WTC11 (cell line): ENCODE measurements around the gene TTC39C. TPM values are rescaled to one million over a fixed set of nuclear protein-coding genes. Genes with fewer than 3 reads are reported as not detected.

Experiments used
- ATAC-seq: fragments of 200-7000 bp; cut with Tn5 transposase; 2 replicates; pipeline ENCODE4 v1.10.0; 2021; ENCODE audit warnings: mild to moderate bottlenecking, moderate library complexity
- CTCF ChIA-PET: fragments of 300-600 bp; sonication (Branson Sonifier 250); formaldehyde crosslinking; loops from one replicate; lab custom pipeline; 2021; ENCODE audit warnings: antibody characterized with exemption; lab: Charles Lee
- POLR2A ChIA-PET: fragments of 350-600 bp; sonication (Branson Sonifier 250); formaldehyde crosslinking; loops from one replicate; lab custom pipeline; 2021; ENCODE audit warnings: antibody characterized with exemption; lab: Charles Lee
- DNase-seq: peaks from one replicate; pipeline ENCODE4 v3.0.0; 2021; ENCODE audit warnings: low spot score
- H3K27ac Mint-ChIP-seq: 2 replicates; pipeline ENCODE4 v1.8.0; 2021; ENCODE audit warnings: mixed read lengths
- H3K27me3 Mint-ChIP-seq: 2 replicates; pipeline ENCODE4 v1.8.0; 2021; ENCODE audit warnings: low read depth, mild to moderate bottlenecking, moderate library complexity, mixed read lengths
- H3K36me3 Mint-ChIP-seq: 2 replicates; pipeline ENCODE4 v1.8.0; 2021; ENCODE audit warnings: mixed read lengths
- H3K4me1 Mint-ChIP-seq: 2 replicates; pipeline ENCODE4 v1.8.0; 2022; ENCODE audit warnings: mixed read lengths
- H3K4me3 Mint-ChIP-seq: 2 replicates; pipeline ENCODE4 v1.8.0; 2021; ENCODE audit warnings: mild to moderate bottlenecking, moderate library complexity, mixed read lengths
- H3K9me3 Mint-ChIP-seq: 2 replicates; pipeline ENCODE4 v1.8.0; 2021; ENCODE audit warnings: mixed read lengths
- ETV6 ChIP-seq: sonication (generic); formaldehyde crosslinking; IDR thresholded peaks from 2 replicates; pipeline ENCODE4 v1.8.1; 2022; ENCODE audit warnings: mild to moderate bottlenecking, missing genetic modification reagents
- FOXJ3 ChIP-seq: sonication (generic); formaldehyde crosslinking; IDR thresholded peaks from 2 replicates; pipeline ENCODE4 v1.9.0; 2021; ENCODE audit warnings: missing genetic modification reagents, mild to moderate bottlenecking, borderline replicate concordance
- FOXP4 ChIP-seq: sonication (generic); formaldehyde crosslinking; IDR thresholded peaks from 2 replicates; pipeline ENCODE4 v1.8.0; 2022; ENCODE audit warnings: mild to moderate bottlenecking, missing genetic modification reagents
- MXD4 ChIP-seq: fragments of 250-450 bp; sonication (Bioruptor Pico); IDR thresholded peaks from 2 replicates; pipeline ENCODE4 v1.8.0; 2021; ENCODE audit warnings: mild to moderate bottlenecking, moderate library complexity, borderline replicate concordance
- MYBL2 ChIP-seq: sonication (generic); formaldehyde crosslinking; IDR thresholded peaks from 2 replicates; pipeline ENCODE4 v1.8.1; 2023; ENCODE audit warnings: mild to moderate bottlenecking, moderate library complexity, missing genetic modification reagents
- NFYB ChIP-seq: sonication (generic); formaldehyde crosslinking; conservative IDR thresholded peaks from 2 replicates; pipeline ENCODE4 v1.8.0; 2022; ENCODE audit warnings: low read depth, missing genetic modification reagents
- RORB ChIP-seq: fragments of 250-450 bp; sonication (Bioruptor Pico); IDR thresholded peaks from 2 replicates; pipeline ENCODE4 v1.9.0; 2021; ENCODE audit warnings: mild to moderate bottlenecking
- SP1 ChIP-seq: sonication (generic); formaldehyde crosslinking; conservative IDR thresholded peaks from 2 replicates; pipeline ENCODE4 v1.8.1; 2022; ENCODE audit warnings: missing genetic modification reagents
- TEAD1 ChIP-seq: sonication (generic); formaldehyde crosslinking; IDR thresholded peaks from 2 replicates; pipeline ENCODE4 v1.8.0; 2022; ENCODE audit warnings: mild to moderate bottlenecking, missing genetic modification reagents
- TEAD4 ChIP-seq: sonication (generic); formaldehyde crosslinking; IDR thresholded peaks from 2 replicates; pipeline ENCODE4 v1.8.0; 2022; ENCODE audit warnings: mild to moderate bottlenecking, missing genetic modification reagents
- ZNF121 ChIP-seq: sonication (generic); formaldehyde crosslinking; IDR thresholded peaks from 2 replicates; pipeline ENCODE4 v1.8.0; 2023; ENCODE audit warnings: missing genetic modification reagents
- ZNF232 ChIP-seq: sonication (generic); formaldehyde crosslinking; IDR thresholded peaks from 2 replicates; pipeline ENCODE4 v1.8.0; 2022; ENCODE audit warnings: mild to moderate bottlenecking, missing genetic modification reagents
- ZNF416 ChIP-seq: fragments of 250-450 bp; sonication (Bioruptor Pico); IDR thresholded peaks from 2 replicates; pipeline ENCODE4 v1.9.0; 2021; ENCODE audit warnings: mild to moderate bottlenecking, inconsistent platforms
- total RNA-seq: library from RNA; stranded (reverse); gene quantifications from 3 replicates; pipeline ENCODE4 v1.2.3, GENCODE V29; 2021
- TF ChIP-seq, protein P1 (sequence below): sonication (generic); formaldehyde crosslinking; IDR thresholded peaks from 2 replicates; pipeline ENCODE4 v1.8.1; 2023; ENCODE audit warnings: mild to moderate bottlenecking, moderate library complexity, missing genetic modification reagents
- TF ChIP-seq, protein P2 (sequence below): sonication (generic); formaldehyde crosslinking; IDR thresholded peaks from 2 replicates; pipeline ENCODE4 v1.8.1; 2023; ENCODE audit warnings: mild to moderate bottlenecking, missing genetic modification reagents, moderate library complexity
- TF ChIP-seq, protein P3 (sequence below): sonication (generic); formaldehyde crosslinking; IDR thresholded peaks from 2 replicates; pipeline ENCODE4 v1.8.1; 2022; ENCODE audit warnings: low read depth, mild to moderate bottlenecking, moderate library complexity, missing genetic modification reagents, borderline replicate concordance
- TF ChIP-seq, protein P4 (sequence below): sonication (generic); formaldehyde crosslinking; conservative IDR thresholded peaks from 2 replicates; pipeline ENCODE4 v1.8.1; 2022; ENCODE audit warnings: mild to moderate bottlenecking, missing genetic modification reagents
- TF ChIP-seq, protein P5 (sequence below): fragments of 250-450 bp; sonication (Bioruptor Pico); conservative IDR thresholded peaks from 2 replicates; pipeline ENCODE4 v1.9.0; 2021; ENCODE audit warnings: mild to moderate bottlenecking
- TF ChIP-seq, protein P6 (sequence below): fragments of 200-600 bp; IDR thresholded peaks from 2 replicates; pipeline ENCODE4 v1.8.0; 2022; ENCODE audit warnings: antibody characterized with exemption
- TF ChIP-seq, protein P7 (sequence below): sonication (generic); formaldehyde crosslinking; IDR thresholded peaks from 2 replicates; pipeline ENCODE4 v1.8.1; 2023; ENCODE audit warnings: mild to moderate bottlenecking, missing genetic modification reagents

TTC39C gene
- total RNA-seq, 1 experiment from 2014 or later = 57.3 TPM

DNA sequence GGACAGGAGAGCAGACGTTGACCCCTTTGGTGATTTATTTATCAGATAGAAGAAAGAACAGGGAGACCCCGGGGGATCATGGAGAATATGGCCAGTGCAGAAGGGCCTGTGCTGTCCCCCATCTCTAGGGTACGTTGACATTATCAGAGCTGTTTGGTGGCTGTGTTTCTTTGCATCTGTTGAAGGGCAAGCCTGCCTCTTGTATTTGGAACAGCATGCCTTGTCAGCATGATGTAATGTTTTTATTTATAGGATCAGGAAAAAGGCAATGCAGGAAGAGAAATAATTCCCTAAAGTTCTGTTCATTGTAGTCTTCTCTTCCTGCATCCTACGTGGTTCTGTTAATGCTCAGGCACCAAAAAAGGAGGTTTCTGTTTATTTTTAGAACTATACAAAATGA lies 74.5 kb downstream of the TTC39C start:
- POLR2A ChIA-PET = no interaction called here

DNA sequence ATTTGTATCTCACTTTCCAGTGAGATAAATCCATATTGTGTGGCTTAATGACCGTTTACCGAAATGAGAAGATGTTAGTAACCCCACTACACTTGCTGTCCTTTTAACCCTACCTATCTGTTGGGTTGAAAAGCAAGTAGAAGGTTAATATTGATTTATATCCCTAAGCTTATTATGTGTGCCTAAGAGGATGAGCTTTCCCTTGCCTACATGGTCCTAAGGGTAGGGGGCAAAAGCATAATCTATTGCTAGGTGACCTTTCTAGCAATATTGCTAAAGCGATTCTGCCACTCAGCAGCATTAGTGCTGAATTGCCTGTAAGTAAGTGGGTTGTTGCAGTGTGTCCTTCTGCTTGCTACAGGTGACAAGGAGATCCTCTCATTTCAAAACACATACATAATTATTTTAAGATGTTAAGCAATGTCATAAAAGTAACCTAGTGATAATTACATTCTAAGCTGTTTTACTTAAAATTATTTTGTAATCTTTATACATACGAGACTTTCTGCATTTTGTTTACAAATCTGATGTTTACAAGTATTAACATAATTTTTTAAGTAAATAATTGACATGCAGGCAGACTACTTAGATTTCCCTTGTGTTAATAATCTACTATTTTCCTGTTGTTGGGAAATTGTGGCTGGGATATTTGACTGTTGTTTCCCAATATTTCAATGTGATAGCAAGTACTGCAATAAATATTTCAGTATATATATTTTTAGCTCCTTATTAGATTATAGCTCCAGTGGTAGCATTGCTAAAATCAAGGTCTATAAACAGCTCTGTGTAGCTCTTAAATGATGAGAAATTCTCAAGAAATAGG lies 75.2 kb downstream of the TTC39C start:
- DNase-seq = no peak
- H3K36me3 Mint-ChIP-seq = peaks cover 18% of the 10 kb centered on the region
- no peaks in the 10 kb centered on the region for H3K4me1 Mint-ChIP-seq
- no peaks in the 10 kb centered on the region for H3K27me3 Mint-ChIP-seq
- H3K27ac Mint-ChIP-seq = no peak overlapping the region
- ATAC-seq = no peak
- H3K9me3 Mint-ChIP-seq = no peaks in the 10 kb centered on the region
- H3K4me3 Mint-ChIP-seq = no peak overlapping the region
- CTCF ChIA-PET = no interaction called here
- POLR2A ChIA-PET = no interaction called here
- no peak for TF ChIP-seq TEAD4 (CRISPR knock-in tag)
- TF ChIP-seq, protein P1, sequence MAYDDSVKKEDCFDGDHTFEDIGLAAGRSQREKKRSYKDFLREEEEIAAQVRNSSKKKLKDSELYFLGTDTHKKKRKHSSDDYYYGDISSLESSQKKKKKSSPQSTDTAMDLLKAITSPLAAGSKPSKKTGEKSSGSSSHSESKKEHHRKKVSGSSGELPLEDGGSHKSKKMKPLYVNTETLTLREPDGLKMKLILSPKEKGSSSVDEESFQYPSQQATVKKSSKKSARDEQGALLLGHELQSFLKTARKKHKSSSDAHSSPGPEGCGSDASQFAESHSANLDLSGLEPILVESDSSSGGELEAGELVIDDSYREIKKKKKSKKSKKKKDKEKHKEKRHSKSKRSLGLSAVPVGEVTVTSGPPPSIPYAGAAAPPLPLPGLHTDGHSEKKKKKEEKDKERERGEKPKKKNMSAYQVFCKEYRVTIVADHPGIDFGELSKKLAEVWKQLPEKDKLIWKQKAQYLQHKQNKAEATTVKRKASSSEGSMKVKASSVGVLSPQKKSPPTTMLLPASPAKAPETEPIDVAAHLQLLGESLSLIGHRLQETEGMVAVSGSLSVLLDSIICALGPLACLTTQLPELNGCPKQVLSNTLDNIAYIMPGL = no peak
- no peak for TF ChIP-seq SP1 (CRISPR knock-in tag)
- TF ChIP-seq ETV6 (CRISPR knock-in tag) = no peak
- no peak for TF ChIP-seq ZNF416 (CRISPR knock-in tag)
- TF ChIP-seq, protein P2, sequence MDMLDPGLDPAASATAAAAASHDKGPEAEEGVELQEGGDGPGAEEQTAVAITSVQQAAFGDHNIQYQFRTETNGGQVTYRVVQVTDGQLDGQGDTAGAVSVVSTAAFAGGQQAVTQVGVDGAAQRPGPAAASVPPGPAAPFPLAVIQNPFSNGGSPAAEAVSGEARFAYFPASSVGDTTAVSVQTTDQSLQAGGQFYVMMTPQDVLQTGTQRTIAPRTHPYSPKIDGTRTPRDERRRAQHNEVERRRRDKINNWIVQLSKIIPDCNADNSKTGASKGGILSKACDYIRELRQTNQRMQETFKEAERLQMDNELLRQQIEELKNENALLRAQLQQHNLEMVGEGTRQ (CRISPR knock-in tag) = no peak
- TF ChIP-seq, protein P3, sequence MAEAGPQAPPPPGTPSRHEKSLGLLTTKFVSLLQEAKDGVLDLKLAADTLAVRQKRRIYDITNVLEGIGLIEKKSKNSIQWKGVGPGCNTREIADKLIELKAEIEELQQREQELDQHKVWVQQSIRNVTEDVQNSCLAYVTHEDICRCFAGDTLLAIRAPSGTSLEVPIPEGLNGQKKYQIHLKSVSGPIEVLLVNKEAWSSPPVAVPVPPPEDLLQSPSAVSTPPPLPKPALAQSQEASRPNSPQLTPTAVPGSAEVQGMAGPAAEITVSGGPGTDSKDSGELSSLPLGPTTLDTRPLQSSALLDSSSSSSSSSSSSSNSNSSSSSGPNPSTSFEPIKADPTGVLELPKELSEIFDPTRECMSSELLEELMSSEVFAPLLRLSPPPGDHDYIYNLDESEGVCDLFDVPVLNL (CRISPR knock-in tag) = no peak
- TF ChIP-seq, protein P4, sequence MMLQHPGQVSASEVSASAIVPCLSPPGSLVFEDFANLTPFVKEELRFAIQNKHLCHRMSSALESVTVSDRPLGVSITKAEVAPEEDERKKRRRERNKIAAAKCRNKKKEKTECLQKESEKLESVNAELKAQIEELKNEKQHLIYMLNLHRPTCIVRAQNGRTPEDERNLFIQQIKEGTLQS (CRISPR knock-in tag) = no peak
- no peak for TF ChIP-seq ZNF232 (CRISPR knock-in tag)

More for the DNA sequence above, 74.5 kb downstream of the TTC39C start:
- DNase-seq = no peak
- Mint-ChIP-seq H3K27ac (no peak overlapping the region), H3K36me3 (peaks cover 18% of the 10 kb centered on the region), H3K9me3 (no peaks in the 10 kb centered on the region), H3K4me3 (no peak overlapping the region), H3K27me3 (no peaks in the 10 kb centered on the region), H3K4me1 (no peaks in the 10 kb centered on the region)
- no peak for ATAC-seq
- CTCF ChIA-PET = no interaction called here
- TF ChIP-seq ZNF121 (CRISPR knock-in tag) (no peak), NFYB (no peak), FOXJ3 (no peak), FOXP4 (CRISPR knock-in tag) (no peak), MXD4 (CRISPR knock-in tag) (no peak), RORB (no peak), MYBL2 (CRISPR knock-in tag) (no peak), TEAD1 (CRISPR knock-in tag) (no peak)
- TF ChIP-seq, protein P5, sequence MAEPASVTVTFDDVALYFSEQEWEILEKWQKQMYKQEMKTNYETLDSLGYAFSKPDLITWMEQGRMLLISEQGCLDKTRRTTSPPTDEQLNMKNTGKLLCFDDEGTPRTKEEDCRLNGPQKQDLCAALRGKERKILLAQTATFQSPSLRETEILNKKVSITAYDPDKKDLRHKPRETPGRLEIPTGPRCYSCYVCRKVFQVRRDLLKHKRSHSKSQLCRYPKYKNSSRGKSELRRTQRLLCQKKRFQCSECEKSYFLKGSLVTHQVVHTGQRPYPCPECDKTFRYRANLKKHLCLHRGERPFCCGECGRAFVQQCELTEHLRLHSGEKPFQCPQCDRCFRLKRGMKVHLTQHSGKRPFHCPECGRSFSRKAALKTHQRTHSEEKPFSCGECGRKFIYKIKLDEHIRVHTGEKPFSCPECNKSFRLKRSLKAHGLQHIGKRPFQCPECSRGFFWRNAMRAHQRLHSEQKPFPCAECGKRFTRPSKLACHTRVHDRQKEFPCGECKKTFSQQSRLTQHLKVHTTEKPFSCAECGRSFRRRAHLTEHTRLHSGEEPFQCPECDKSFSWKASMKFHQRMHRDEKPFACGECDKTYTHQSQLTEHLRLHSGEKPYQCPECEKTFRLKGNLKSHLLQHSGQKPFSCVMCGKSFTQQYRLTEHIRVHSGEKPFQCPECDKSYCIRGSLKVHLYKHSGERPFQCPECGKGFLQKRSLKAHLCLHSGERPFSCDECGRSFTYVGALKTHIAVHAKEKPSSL (CRISPR knock-in tag) = no peak
- TF ChIP-seq, protein P4 (CRISPR knock-in tag) = no peak
- TF ChIP-seq, protein P6, sequence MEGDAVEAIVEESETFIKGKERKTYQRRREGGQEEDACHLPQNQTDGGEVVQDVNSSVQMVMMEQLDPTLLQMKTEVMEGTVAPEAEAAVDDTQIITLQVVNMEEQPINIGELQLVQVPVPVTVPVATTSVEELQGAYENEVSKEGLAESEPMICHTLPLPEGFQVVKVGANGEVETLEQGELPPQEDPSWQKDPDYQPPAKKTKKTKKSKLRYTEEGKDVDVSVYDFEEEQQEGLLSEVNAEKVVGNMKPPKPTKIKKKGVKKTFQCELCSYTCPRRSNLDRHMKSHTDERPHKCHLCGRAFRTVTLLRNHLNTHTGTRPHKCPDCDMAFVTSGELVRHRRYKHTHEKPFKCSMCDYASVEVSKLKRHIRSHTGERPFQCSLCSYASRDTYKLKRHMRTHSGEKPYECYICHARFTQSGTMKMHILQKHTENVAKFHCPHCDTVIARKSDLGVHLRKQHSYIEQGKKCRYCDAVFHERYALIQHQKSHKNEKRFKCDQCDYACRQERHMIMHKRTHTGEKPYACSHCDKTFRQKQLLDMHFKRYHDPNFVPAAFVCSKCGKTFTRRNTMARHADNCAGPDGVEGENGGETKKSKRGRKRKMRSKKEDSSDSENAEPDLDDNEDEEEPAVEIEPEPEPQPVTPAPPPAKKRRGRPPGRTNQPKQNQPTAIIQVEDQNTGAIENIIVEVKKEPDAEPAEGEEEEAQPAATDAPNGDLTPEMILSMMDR = no peak
- TF ChIP-seq, protein P7, sequence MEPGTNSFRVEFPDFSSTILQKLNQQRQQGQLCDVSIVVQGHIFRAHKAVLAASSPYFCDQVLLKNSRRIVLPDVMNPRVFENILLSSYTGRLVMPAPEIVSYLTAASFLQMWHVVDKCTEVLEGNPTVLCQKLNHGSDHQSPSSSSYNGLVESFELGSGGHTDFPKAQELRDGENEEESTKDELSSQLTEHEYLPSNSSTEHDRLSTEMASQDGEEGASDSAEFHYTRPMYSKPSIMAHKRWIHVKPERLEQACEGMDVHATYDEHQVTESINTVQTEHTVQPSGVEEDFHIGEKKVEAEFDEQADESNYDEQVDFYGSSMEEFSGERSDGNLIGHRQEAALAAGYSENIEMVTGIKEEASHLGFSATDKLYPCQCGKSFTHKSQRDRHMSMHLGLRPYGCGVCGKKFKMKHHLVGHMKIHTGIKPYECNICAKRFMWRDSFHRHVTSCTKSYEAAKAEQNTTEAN (CRISPR knock-in tag) = no peak
